DOHH2 (cell line): ENCODE measurements around the gene NDC1.

Experiments
- EZH2phosphoT487 ChIP-seq: fragments of 200-600 bp; sonication (generic); IDR thresholded peaks from 2 replicates; pipeline ENCODE4 v1.6.1; 2017; ENCODE audit warnings: borderline replicate concordance, mild to moderate bottlenecking, antibody characterized with exemption, low read length, moderate library complexity, mixed read lengths
- TF ChIP-seq, protein P1 (sequence below): fragments of 200-600 bp; sonication (generic); IDR thresholded peaks from one replicate; pipeline ENCODE4 v1.5.1; 2014; ENCODE audit warnings: antibody characterized with exemption, mild to moderate bottlenecking, low read depth, low read length; ENCODE audit not compliant: poor library complexity, severe bottlenecking

DNA sequence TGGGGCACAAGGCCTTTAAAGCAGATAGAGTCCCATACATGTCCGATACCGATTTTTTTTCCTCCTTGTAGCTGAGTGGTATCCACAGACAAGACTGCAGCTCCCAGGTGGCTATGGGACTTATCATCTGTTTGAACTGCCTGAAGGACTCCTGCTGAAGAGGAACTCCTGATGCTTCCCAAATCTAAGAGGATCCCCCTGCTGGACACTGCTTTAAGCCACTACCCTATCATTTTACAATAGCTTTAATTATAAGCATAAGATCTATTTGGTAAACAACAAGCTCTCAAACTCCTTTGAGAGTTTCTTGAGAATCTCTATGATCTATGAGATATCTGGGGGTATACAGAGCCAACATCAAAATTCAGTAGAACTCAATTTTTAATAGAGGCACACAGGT lies 11.7 kb downstream of the NDC1 start:
- no peak for TF ChIP-seq EZH2phosphoT487
- TF ChIP-seq, protein P1, sequence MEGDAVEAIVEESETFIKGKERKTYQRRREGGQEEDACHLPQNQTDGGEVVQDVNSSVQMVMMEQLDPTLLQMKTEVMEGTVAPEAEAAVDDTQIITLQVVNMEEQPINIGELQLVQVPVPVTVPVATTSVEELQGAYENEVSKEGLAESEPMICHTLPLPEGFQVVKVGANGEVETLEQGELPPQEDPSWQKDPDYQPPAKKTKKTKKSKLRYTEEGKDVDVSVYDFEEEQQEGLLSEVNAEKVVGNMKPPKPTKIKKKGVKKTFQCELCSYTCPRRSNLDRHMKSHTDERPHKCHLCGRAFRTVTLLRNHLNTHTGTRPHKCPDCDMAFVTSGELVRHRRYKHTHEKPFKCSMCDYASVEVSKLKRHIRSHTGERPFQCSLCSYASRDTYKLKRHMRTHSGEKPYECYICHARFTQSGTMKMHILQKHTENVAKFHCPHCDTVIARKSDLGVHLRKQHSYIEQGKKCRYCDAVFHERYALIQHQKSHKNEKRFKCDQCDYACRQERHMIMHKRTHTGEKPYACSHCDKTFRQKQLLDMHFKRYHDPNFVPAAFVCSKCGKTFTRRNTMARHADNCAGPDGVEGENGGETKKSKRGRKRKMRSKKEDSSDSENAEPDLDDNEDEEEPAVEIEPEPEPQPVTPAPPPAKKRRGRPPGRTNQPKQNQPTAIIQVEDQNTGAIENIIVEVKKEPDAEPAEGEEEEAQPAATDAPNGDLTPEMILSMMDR: peak; percentile 36
